C4-2B (cell line): Measurements from ENCODE around the gene AHDC1.

Experiments used
- CTCF ChIP-seq: fragments of 450-650 bp; conservative IDR thresholded peaks from 2 replicates; pipeline ENCODE4 v1.5.1; 2017; ENCODE audit warnings: mild to moderate bottlenecking
- ZFX ChIP-seq: fragments of 450-650 bp; IDR thresholded peaks from 2 replicates; pipeline ENCODE4 v1.6.1; 2017

- TF ChIP-seq CTCF (no peak), ZFX (no peak)
These were observed 44.4 kb downstream of the AHDC1 start for GRCh38 chr1:27559466-27560030.
